GM12878 (cell line): ENCODE results near the gene HEXIM2. TPM values are rescaled to one million over a fixed set of nuclear protein-coding genes. Genes with fewer than 3 reads are reported as not detected.

Source experiments
- BCL11A ChIP-seq: IDR thresholded peaks from 2 replicates; pipeline ENCODE4 v1.6.1; 2011; ENCODE audit warnings: low read depth, low read length
- CHD1 ChIP-seq: IDR thresholded peaks from 2 replicates; pipeline ENCODE4 v1.6.1; 2012; ENCODE audit warnings: low read depth, low read length, improper control_type of control experiment
- EP300 ChIP-seq, 2 experiments: fragments of 150-350 bp in 1 of 2; IDR thresholded peaks; 2 replicates each; pipeline ENCODE4 v1.6.1; 2011 to 2012; ENCODE audit warnings: low read depth in 2 of 2, low read length in 2 of 2, borderline replicate concordance in 1 of 2, improper control_type of control experiment in 1 of 2, inconsistent platforms in 1 of 2; ENCODE audit not compliant: control insufficient read depth in 1 of 2
- FOS ChIP-seq: IDR thresholded peaks from 3 replicates; pipeline ENCODE4 v1.6.1; 2011; ENCODE audit warnings: borderline replicate concordance; ENCODE audit not compliant: insufficient read length; ENCODE audit errors: extremely low read depth
- HDGF ChIP-seq: fragments of 450-650 bp; IDR thresholded peaks from 2 replicates; pipeline ENCODE4 v1.6.1; 2016; ENCODE audit warnings: antibody characterized with exemption
- IKZF1 ChIP-seq: fragments of 450-650 bp; conservative IDR thresholded peaks from 2 replicates; pipeline ENCODE4 v1.6.1; 2017; ENCODE audit warnings: antibody characterized with exemption, mild to moderate bottlenecking
- IRF3 ChIP-seq: fragments of 450-650 bp; IDR thresholded peaks from 2 replicates; pipeline ENCODE4 v1.6.1; 2014; ENCODE audit warnings: mild to moderate bottlenecking
- IRF5 ChIP-seq: fragments of 450-650 bp; IDR thresholded peaks from 2 replicates; pipeline ENCODE4 v1.6.1; 2017; ENCODE audit warnings: borderline replicate concordance
- POLR2A ChIP-seq: IDR thresholded peaks from 2 replicates; pipeline ENCODE4 v1.6.1; 2011; ENCODE audit warnings: low read depth, mild to moderate bottlenecking, low read length
- RFX5 ChIP-seq: IDR thresholded peaks from 2 replicates; pipeline ENCODE4 v1.6.1; 2011; ENCODE audit warnings: low read depth, low read length, improper control_type of control experiment
- SMARCA5 ChIP-seq: fragments of 450-650 bp; IDR thresholded peaks from 2 replicates; pipeline ENCODE4 v1.6.1; 2017; ENCODE audit warnings: mild to moderate bottlenecking
- SMC3 ChIP-seq: IDR thresholded peaks from 2 replicates; pipeline ENCODE4 v1.6.1; 2011; ENCODE audit warnings: low read length, improper control_type of control experiment, borderline replicate concordance
- SUPT20H ChIP-seq: IDR thresholded peaks from 2 replicates; pipeline ENCODE4 v1.6.1; 2011; ENCODE audit warnings: low read depth, mild to moderate bottlenecking, low read length, moderate library complexity, borderline replicate concordance; ENCODE audit not compliant: control insufficient read depth
- polyA plus RNA-seq, 11 experiments: library from polyadenylated mRNA; depleted of rRNA in 4 of 11; unstranded in 6 of 11; stranded (reverse) in 5 of 11; fragments of >200 nt; fragmentation: Nextera tagmentation in 4 of 11; fragmentation: Illumina TruSeq in 1 of 11; extraction: Ambion mirVana in 4 of 11; extraction: Trizol in 1 of 11; gene quantifications; 1 replicate in 1 of 11; 2 replicates in 10 of 11; pipeline versions ENCODE4 v1.2.1 to v1.2.3, GENCODE V29; 2011 to 2016; ENCODE audit warnings: inconsistent platforms in 2 of 11, missing spikeins in 2 of 11, low read depth in 1 of 11
- total RNA-seq, 4 experiments: library from RNA; depleted of rRNA in 3 of 4; stranded (reverse); fragments of >200 nt in 3 of 4; fragmentation: Illumina TruSeq in 1 of 4; extraction: Trizol in 1 of 4; gene quantifications; 2 replicates each; pipeline versions ENCODE4 v1.2.1 to v1.2.3, GENCODE V29; 2013 to 2021

The HEXIM2 gene
- total and polyA plus RNA-seq, 10 of the 15 experiments (the other 5 are each of a cell fraction or from before 2014, with no cell fraction given), result 0.10 to 10.3 (median 6.4) TPM

- TF ChIP-seq EP300 (IDR thresholded peaks at IDR 0.05; ENCODE audit: borderline replicate concordance in 1 of 2, control insufficient read depth in 1 of 2, low read depth in 2 of 2, low read length in 2 of 2), result no peak
- TF ChIP-seq FOS, result no peak
- TF ChIP-seq SMARCA5, result peak; percentile 93; the same call in 1 of the 2 replicates
- no peak for TF ChIP-seq SUPT20H
- peak; percentile 58 for TF ChIP-seq SMC3
- TF ChIP-seq RFX5, result no peak
- TF ChIP-seq IKZF1, result peak; percentile 55; the same call in 1 of the 2 replicates
- TF ChIP-seq IRF3, result no peak
- TF ChIP-seq IRF5, result no peak
- peak; percentile 69 for TF ChIP-seq HDGF
- peak; percentile 62; the same call in 1 of the 2 replicates for TF ChIP-seq POLR2A
- TF ChIP-seq CHD1, result no peak
- no peak for TF ChIP-seq BCL11A
Measured at GRCh38 chr17:45132572-45133463, 28.9 kb upstream of the HEXIM2 start (continued).
